K562 treated with DMSO at 1 percent for 48 hours (cell line): Measurements from ENCODE around the gene PCMT1. TPM values are rescaled to one million over a fixed set of nuclear protein-coding genes. Genes with fewer than 3 reads are reported as not detected.

Source experiments
- total RNA-seq: library from RNA; unstranded; fragments of 300-600 nt; gene quantifications from 2 replicates; pipeline ENCODE4 v1.2.3, GENCODE V29; 2022; ENCODE audit warnings: low replicate concordance; ENCODE audit errors: extremely low read depth

The PCMT1 gene
- not detected in 2 replicates for total RNA-seq

DNA sequence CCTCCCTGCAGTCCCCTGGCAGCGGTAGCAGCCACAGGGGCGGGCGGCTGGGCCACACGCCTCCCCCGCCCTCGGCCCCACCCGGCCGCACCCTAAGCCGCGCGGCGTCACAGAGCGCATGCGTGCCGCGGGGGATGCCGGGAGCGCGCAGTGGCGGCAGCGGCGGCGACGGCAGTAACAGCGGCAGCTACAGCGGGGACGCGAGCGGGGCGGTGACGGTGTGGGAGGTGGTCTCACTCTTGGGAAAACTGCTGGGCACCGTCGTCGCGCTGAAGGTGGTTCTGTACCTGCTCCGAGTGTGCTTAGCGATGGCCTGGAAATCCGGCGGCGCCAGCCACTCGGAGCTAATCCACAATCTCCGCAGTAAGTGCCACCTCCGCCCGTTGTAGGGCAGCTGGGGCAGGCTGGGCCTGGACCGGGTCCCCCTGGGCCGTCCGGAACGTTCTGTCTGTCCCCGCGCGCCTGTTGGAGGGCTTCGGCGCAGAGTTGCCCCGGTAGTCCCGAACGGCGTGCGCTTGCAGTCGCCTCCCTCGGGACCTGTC, at the start of gene PCMT1:
PCMT1 (plus strand) TSS at position 148 of the 542 bp plus-strand sequence; CDS start at position 309, 161 bp downstream.

DNA sequence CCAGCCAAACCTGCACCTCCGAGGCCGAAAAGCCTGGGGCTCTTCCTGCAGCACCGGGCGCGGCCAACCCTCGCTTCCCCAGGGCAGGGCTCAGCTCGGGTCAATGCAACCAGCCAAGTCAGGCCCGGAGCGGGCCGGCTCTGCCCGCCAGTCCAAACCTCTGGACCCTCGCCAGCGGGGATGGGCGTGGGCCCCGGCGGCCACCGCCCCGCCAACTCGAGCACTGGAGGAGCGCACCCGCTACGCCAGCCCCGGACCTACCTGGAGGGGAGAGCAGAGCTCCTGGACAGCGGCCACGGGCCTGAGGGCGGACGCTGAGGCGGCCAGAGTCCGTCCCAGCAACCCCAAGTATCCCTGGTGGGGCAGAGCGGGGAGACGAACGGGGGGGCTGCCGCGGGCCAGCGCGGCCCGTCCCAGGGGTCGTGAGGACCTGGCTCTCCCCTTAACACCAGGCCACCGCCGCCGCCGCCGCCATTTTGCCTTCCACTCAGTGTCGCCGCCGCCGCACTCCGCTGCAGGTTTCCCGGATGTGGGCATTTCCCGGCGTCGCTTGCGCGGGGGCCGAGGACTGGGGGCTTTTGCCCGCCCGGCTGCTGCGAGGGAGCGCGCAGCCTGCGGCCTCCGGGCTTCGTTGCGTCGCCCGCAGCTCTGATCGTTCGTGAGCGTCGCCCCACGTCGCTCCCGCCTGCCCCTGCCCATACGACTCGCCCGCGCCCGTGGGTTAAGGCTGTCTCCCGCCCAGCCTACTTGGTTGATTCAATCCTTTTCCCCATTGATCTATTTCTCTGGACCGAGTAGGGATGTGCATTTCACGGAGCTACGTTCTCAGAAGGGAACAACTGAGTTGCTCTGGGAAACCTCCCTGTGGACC, 31.7 kb upstream of the PCMT1 start, which contains the start of gene LATS1:
LATS1 (minus strand) TSS at position 514 of the 871 bp plus-strand sequence. CDS start 15,975 bp downstream, outside the sequence.

DNA sequence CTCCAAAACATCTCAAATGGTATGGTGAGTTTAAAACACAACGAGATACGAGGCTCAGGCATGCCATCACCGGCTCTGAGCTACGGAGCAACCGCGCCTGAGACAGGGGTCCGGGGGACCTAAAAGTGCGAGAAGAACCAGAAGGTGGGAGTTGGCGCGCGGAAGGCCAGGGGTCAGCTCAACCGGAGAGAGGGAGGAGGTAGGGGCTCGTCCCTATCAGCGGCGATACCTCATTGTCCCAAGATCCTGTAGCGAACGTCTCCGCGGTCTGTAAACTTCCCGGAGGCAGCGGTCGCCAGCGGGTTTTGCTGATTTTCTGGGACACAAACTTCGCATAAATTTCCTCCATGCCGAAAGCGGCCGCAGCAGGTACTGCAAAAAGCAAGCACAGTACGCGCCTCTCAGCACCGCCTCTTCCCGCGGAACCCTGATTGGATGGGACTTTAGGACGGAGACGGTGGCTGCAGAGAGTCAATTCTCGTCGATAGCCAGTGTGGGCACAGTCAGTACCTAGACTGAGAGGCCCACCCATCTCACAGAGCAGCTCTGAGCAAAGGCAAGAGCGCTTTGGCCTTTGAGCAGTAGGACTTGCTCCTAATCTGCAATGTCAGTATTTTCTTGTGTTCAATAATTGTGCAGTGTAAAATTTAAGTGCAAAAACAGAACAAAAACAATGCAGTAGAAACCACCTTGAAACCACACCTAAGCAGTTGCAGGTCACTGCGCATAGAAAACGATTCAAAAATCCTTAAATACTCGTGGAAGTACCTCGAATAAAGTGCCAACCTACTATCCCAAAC, 3.2 kb upstream of the PCMT1 start, which contains the start of gene NUP43:
NUP43 (minus strand) TSS at position 383 of the 800 bp plus-strand sequence; CDS start at position 349, 34 bp downstream.

Other genes with a start within 250 kb of the PCMT1 start
- gene PPIL4, start 203.7 kb upstream of the PCMT1 start, total RNA-seq, result not detected in 2 replicates
- gene GINM1, start 183.4 kb upstream of the PCMT1 start, total RNA-seq, result not detected in 2 replicates
- not detected in 2 replicates for gene KATNA1, start 101.0 kb upstream of the PCMT1 start, total RNA-seq
- gene LATS1, start 31.6 kb upstream of the PCMT1 start, total RNA-seq, result not detected in 2 replicates
- gene NUP43, start 3.2 kb upstream of the PCMT1 start, total RNA-seq, result not detected in 2 replicates
- gene LRP11, start 114.6 kb downstream of the PCMT1 start, total RNA-seq, result not detected in 2 replicates
- not detected in 2 replicates for gene RAET1E, start 148.4 kb downstream of the PCMT1 start, total RNA-seq
- gene RAET1G, start 173.4 kb downstream of the PCMT1 start, total RNA-seq, result not detected in 2 replicates
- not detected in 2 replicates for gene ULBP2, start 192.3 kb downstream of the PCMT1 start, total RNA-seq
- not detected in 2 replicates for gene ULBP1, start 214.2 kb downstream of the PCMT1 start, total RNA-seq